Osteocyte (in vitro differentiated cells): ENCODE results near the gene CDH13. TPM values are rescaled to one million over a fixed set of nuclear protein-coding genes. Genes with fewer than 3 reads are reported as not detected.
A peak's percentile ranks its signal among the peaks of the same experiment; 100 is the strongest.

Experiments
- DNase-seq: peaks from one replicate; pipeline ENCODE4 v3.0.0; 2021; ENCODE audit warnings: mixed read lengths; ENCODE audit not compliant: unreplicated experiment; ENCODE audit errors: extremely low spot score
- H3K27ac Mint-ChIP-seq: one replicate; pipeline ENCODE4 v1.8.0; 2021; ENCODE audit warnings: mild to moderate bottlenecking, mixed read lengths; ENCODE audit not compliant: unreplicated experiment
- H3K27me3 Mint-ChIP-seq: one replicate; pipeline ENCODE4 v1.8.0; 2021; ENCODE audit warnings: mixed read lengths; ENCODE audit not compliant: unreplicated experiment
- H3K36me3 Mint-ChIP-seq: one replicate; pipeline ENCODE4 v1.8.0; 2021; ENCODE audit warnings: mixed read lengths; ENCODE audit not compliant: unreplicated experiment
- H3K4me1 Mint-ChIP-seq: one replicate; pipeline ENCODE4 v1.8.0; 2021; ENCODE audit warnings: mixed read lengths; ENCODE audit not compliant: unreplicated experiment
- H3K4me3 Mint-ChIP-seq: one replicate; pipeline ENCODE4 v1.8.0; 2021; ENCODE audit warnings: mild to moderate bottlenecking, moderate library complexity, mixed read lengths; ENCODE audit not compliant: unreplicated experiment
- H3K9me3 Mint-ChIP-seq: one replicate; pipeline ENCODE4 v1.8.0; 2021; ENCODE audit warnings: mixed read lengths; ENCODE audit not compliant: unreplicated experiment
- CTCF ChIP-seq: fragments of 200-600 bp; sonication (generic); IDR thresholded peaks from 2 replicates; pipeline ENCODE4 v1.5.0; 2021; ENCODE audit warnings: antibody characterized with exemption, mild to moderate bottlenecking, moderate library complexity
- total RNA-seq: library from RNA; stranded (reverse); gene quantifications from 2 replicates; pipeline ENCODE4 v1.2.1, GENCODE V29; 2021

CDH13 gene
- total RNA-seq, 1 donor from 2014 or later, result 27.0 TPM

GRCh38 chr16:82585675-82586074 lies 41.1 kb upstream of the CDH13 start:
- DNase-seq, result peak; percentile 21
- no peaks in the 10 kb centered on the region for H3K9me3 Mint-ChIP-seq
- H3K4me1 Mint-ChIP-seq, result no peaks in the 10 kb centered on the region
- no peak for TF ChIP-seq CTCF
- peaks cover 26% of the 10 kb centered on the region for H3K27me3 Mint-ChIP-seq
- no peak overlapping the region for H3K4me3 Mint-ChIP-seq
- no peak overlapping the region for H3K27ac Mint-ChIP-seq
- H3K36me3 Mint-ChIP-seq, result no peaks in the 10 kb centered on the region

DNA sequence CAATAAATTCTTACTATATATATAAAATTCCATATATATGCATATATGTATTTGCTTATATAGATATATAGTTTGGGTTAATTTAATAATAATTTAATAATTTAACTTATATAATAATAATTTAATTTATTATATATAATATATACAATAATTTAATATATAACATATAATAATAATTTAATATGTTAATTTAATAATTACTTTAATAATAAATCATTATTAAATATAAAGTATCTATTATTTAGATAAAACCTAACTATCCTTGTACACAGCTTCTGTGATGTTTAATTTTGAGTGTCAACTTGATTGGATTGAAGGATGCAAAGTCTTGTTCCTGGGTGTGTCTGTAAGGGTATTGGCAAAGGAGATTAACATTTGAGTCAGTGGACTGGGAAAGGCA lies 40.6 kb upstream of the CDH13 start:
- H3K4me3 Mint-ChIP-seq, result no peak overlapping the region
- DNase-seq, result no peak
- no peaks in the 10 kb centered on the region for H3K36me3 Mint-ChIP-seq
- H3K27me3 Mint-ChIP-seq, result peaks cover 24% of the 10 kb centered on the region
- no peaks in the 10 kb centered on the region for H3K4me1 Mint-ChIP-seq
- no peaks in the 10 kb centered on the region for H3K9me3 Mint-ChIP-seq
- no peak overlapping the region for H3K27ac Mint-ChIP-seq
- TF ChIP-seq CTCF, result no peak

DNA sequence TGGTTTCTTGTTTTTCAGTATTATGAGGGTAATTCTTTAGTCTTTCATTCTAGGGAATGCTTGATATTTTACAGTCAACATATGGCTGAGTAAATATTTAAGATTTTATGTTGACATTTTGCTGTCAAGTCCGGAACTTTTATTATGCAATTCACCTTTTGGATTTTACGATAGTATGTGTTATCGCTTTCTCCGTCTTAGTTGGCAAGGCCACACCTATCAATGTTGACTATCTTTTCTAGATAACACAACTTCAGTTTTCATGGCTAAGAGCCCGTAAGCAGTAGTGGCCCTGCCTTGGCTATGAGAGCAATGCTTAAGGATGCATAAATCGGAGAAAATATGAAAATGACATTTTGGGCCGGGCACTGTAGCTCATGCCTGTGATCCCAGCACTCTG lies 39.5 kb upstream of the CDH13 start:
- Mint-ChIP-seq H3K4me3 (no peak overlapping the region), H3K9me3 (no peaks in the 10 kb centered on the region), H3K36me3 (no peaks in the 10 kb centered on the region), H3K4me1 (no peaks in the 10 kb centered on the region), H3K27ac (no peak overlapping the region), H3K27me3 (peaks cover 30% of the 10 kb centered on the region)
- peak; percentile 10 for DNase-seq
- no peak for TF ChIP-seq CTCF

DNA sequence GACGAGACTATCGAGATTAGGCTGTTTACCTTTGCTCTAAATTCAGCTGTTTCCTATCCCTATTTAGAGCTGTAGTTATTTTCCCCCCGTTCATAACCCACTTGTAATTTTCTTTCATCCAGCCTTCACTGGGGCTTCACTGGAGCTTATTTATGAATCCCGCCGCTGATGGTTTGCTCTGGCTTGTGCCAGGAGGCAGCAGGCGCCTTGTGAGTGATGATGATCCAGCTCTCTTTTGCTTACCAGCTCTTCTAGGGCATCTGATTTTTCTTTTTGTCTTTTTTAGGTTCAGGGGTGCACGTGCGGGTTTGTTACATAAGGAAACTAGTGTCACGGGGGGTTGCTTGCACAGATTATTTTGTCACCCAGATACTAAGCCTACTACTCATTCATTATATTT lies 37.4 kb upstream of the CDH13 start:
- no peak overlapping the region for H3K27ac Mint-ChIP-seq

GRCh38 chr16:82594114-82594513 lies 32.7 kb upstream of the CDH13 start:
- Mint-ChIP-seq H3K27ac (no peak overlapping the region), H3K4me1 (no peaks in the 10 kb centered on the region), H3K36me3 (no peaks in the 10 kb centered on the region), H3K27me3 (peaks cover 58% of the 10 kb centered on the region), H3K4me3 (no peak overlapping the region), H3K9me3 (peaks cover 6% of the 10 kb centered on the region)
- DNase-seq, result no peak
- TF ChIP-seq CTCF, result no peak

More for the DNA sequence above, 37.4 kb upstream of the CDH13 start:
- Mint-ChIP-seq H3K27me3 (peaks cover 38% of the 10 kb centered on the region), H3K36me3 (no peaks in the 10 kb centered on the region), H3K4me3 (no peak overlapping the region), H3K4me1 (no peaks in the 10 kb centered on the region), H3K9me3 (no peaks in the 10 kb centered on the region)
- no peak for DNase-seq
- TF ChIP-seq CTCF, result no peak
